ENCODE results near the gene CAND2.
"Not testable (repeated sequence)": the region's sequence is repeated elsewhere in the genome, so short reads cannot be mapped to it uniquely, and the experiment has no call there.

The CAND2 gene

GRCh38 chr3:12772462-12772861 lies 24.0 kb upstream of the CAND2 start:
- DNase-seq, result no peak

- DNase-seq, result no peak
Measured at GRCh38 chr3:12773030-12773709, 23.3 kb upstream of the CAND2 start.

GRCh38 chr3:12773710-12774086 lies 22.8 kb upstream of the CAND2 start:
- DNase-seq, result no peak

- DNase-seq, result no peak
Measured at GRCh38 chr3:12774619-12775018, 21.9 kb upstream of the CAND2 start.

GRCh38 chr3:12775226-12775625 lies 21.3 kb upstream of the CAND2 start:
- no peak for DNase-seq

GRCh38 chr3:12775970-12776369 lies 20.5 kb upstream of the CAND2 start:
- not testable (repeated sequence) for DNase-seq

- DNase-seq, result no peak
Measured at GRCh38 chr3:12777171-12777570, 19.3 kb upstream of the CAND2 start.

- no peak for DNase-seq
Measured at GRCh38 chr3:12780751-12781150, 15.7 kb upstream of the CAND2 start.

GRCh38 chr3:12782172-12782815 lies 14.2 kb upstream of the CAND2 start:
- no peak for DNase-seq

GRCh38 chr3:12785096-12785495 lies 11.4 kb upstream of the CAND2 start:
- no peak for DNase-seq

- DNase-seq, result not testable (repeated sequence)
Measured at GRCh38 chr3:12787346-12787745, 9.1 kb upstream of the CAND2 start.

- DNase-seq, result not testable (repeated sequence)
Measured at GRCh38 chr3:12787967-12788690, 8.4 kb upstream of the CAND2 start.

GRCh38 chr3:12791430-12791829 lies 5.0 kb upstream of the CAND2 start:
- DNase-seq, result no peak

- no peak for DNase-seq
Measured at GRCh38 chr3:12793701-12794100, 2.8 kb upstream of the CAND2 start.

GRCh38 chr3:12797124-12797891 lies 828 bp downstream of the CAND2 start:
- no peak for DNase-seq

GRCh38 chr3:12797892-12798558 lies 1.5 kb downstream of the CAND2 start:
- no peak for DNase-seq

- DNase-seq, result no peak
Measured at GRCh38 chr3:12798559-12799179, 2.2 kb downstream of the CAND2 start.

GRCh38 chr3:12799525-12800440 lies 3.3 kb downstream of the CAND2 start:
- DNase-seq, result no peak

GRCh38 chr3:12803371-12803770 lies 6.9 kb downstream of the CAND2 start:
- DNase-seq, result no peak

GRCh38 chr3:12807066-12807465 lies 10.6 kb downstream of the CAND2 start:
- no peak for DNase-seq

All from CD4-positive, alpha-beta T cell treated with Interferon gamma for 1 hour (primary cell).